Endothelial cell of umbilical vein (primary cell): ENCODE measurements around the gene MUTYH.

Source experiments
- CTCF ChIP-seq, 2 donors: IDR thresholded peaks; 1 replicate in 1 of 2; 2 replicates in 1 of 2; pipeline ENCODE4 v1.5.1; 2011; ENCODE audit warnings: low read length in 2 of 2, mild to moderate bottlenecking in 2 of 2, moderate library complexity in 2 of 2, control low read depth in 1 of 2, inconsistent platforms in 1 of 2, low read depth in 1 of 2; ENCODE audit not compliant: insufficient read depth in 1 of 2; ENCODE audit errors: extremely low read depth in 1 of 2
- EZH2 ChIP-seq: IDR thresholded peaks from 2 replicates; pipeline ENCODE4 v1.6.1; 2012; ENCODE audit warnings: borderline replicate concordance, low read depth, mild to moderate bottlenecking, moderate library complexity, low read length, inconsistent platforms; ENCODE audit not compliant: severe bottlenecking
- GATA2 ChIP-seq: IDR thresholded peaks from 2 replicates; pipeline ENCODE4 v1.7.0; 2011; ENCODE audit warnings: low read depth, mild to moderate bottlenecking, moderate library complexity, mixed read lengths, low read length; ENCODE audit not compliant: insufficient read length, insufficient read depth
- JUN ChIP-seq: IDR thresholded peaks from 2 replicates; pipeline ENCODE4 v1.6.1; 2011; ENCODE audit warnings: borderline replicate concordance, low read depth; ENCODE audit not compliant: insufficient read length, insufficient read depth
- POLR2A ChIP-seq: IDR thresholded peaks from 2 replicates; pipeline ENCODE4 v1.6.1; 2012; ENCODE audit warnings: low read depth, mild to moderate bottlenecking, control low read depth, low read length
- POLR2AphosphoS5 ChIP-seq: IDR thresholded peaks from 2 replicates; pipeline ENCODE4 v1.6.1; 2012; ENCODE audit warnings: low read depth, mild to moderate bottlenecking, control low read depth, low read length, moderate library complexity; ENCODE audit not compliant: insufficient read depth
- TF ChIP-seq, protein P1 (sequence below): IDR thresholded peaks from 2 replicates; pipeline ENCODE4 v1.6.1; 2011; ENCODE audit not compliant: insufficient read depth, insufficient read length

- TF ChIP-seq CTCF (IDR thresholded peaks at IDR 0.05; ENCODE audit: extremely low read depth in 1 of 2, insufficient read depth in 1 of 2, low read depth in 1 of 2, low read length in 2 of 2): no peak
- TF ChIP-seq EZH2: no peak
- TF ChIP-seq POLR2AphosphoS5: no peak
- TF ChIP-seq POLR2A: no peak
- no peak for TF ChIP-seq JUN
- no peak for TF ChIP-seq GATA2
- TF ChIP-seq, protein P1, sequence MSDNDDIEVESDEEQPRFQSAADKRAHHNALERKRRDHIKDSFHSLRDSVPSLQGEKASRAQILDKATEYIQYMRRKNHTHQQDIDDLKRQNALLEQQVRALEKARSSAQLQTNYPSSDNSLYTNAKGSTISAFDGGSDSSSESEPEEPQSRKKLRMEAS: no peak
Measured at GRCh38 chr1:45325851-45326506, 14.3 kb downstream of the MUTYH start.
